HG03354 (cell line): Measurements from ENCODE around the gene SLC2A14.
"Not testable (repeated sequence)": the region's sequence is repeated elsewhere in the genome, so short reads cannot be mapped to it uniquely, and the experiment has no call there.

ENCODE experiments used
- ATAC-seq: cut with Tn5 transposase; IDR thresholded peaks from one replicate; pipeline ENCODE4 v1.9.1; 2021; ENCODE audit warnings: mild to moderate bottlenecking; ENCODE audit not compliant: unreplicated experiment, poor library complexity, severe bottlenecking

SLC2A14 gene

DNA sequence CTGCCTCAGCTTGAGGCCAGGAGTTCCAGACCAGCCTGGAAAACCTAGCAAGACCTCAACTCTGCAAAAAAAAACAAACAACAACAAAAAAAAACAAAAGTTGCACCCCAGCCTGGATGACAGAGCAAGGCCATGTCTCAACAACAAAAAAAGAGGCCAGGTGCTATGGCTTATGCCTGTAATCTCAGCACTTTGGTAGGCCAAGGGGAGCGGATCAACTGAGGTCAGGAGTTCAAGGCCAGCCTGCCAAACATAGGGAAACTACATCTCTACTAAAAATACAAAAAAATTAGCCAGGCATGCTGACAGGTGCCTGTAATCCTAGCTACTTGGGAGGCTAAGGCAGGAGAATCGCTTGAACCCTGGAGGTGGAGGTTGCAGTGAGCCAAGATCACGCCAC lies 6.5 kb upstream of the SLC2A14 start:
- no peak for ATAC-seq

DNA sequence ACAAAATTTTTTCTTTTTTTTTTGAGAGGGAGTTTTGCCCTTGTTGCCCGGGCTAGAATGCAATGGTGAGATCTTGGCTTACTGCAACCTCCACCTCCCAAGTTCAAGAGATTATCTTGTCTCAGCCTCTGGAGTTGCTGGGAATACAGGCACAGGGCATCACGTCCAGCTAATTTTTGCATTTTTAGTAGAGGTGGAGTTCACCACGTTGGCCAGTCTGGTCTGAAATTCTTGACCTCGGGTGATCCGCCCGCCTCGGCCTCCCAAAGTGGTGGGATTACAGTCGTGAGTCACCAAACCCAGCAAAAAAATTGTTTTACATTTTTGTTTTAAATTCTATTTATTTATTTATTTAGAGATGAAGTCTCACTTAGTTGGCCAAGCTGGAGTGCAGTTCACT lies 4.7 kb upstream of the SLC2A14 start:
- no peak for ATAC-seq

DNA sequence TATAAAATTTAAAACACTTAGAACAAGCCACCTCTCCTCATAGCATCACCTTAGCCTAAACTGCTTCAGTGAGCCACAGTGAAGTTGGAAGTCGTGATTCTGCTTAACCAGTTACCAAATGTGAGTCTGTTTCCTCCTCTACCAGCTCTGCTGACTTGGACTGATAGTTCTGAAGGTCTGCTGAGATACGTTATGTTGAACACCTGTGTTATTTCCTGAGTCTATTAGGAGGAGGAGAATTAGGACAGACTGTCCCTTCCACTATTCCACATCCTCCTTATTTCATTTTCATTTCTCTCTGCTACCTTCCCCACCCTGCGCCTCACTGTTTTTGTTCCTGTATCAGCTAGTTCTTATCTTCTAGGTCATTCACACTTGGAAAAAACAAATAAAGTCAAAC lies 2.4 kb downstream of the SLC2A14 start:
- ATAC-seq = no peak

DNA sequence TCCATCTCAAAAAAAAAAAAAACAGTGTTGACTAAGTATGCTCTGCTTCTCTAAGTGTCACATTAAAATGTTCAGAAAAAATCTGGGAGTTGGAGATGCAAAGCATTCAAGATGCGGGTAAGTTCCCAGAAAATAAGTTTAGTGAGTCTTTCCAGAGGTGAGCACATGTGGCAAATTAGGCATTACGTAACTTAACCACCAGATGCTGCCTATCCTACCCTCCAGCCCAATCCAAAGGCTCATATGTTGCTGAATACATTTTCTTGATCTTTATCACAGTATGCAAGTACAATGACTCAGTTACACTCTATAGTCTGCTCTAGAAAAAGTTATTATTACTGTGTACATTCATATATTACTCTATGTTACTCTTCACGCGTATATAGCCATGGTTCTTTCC lies 3.6 kb downstream of the SLC2A14 start:
- ATAC-seq = no peak

DNA sequence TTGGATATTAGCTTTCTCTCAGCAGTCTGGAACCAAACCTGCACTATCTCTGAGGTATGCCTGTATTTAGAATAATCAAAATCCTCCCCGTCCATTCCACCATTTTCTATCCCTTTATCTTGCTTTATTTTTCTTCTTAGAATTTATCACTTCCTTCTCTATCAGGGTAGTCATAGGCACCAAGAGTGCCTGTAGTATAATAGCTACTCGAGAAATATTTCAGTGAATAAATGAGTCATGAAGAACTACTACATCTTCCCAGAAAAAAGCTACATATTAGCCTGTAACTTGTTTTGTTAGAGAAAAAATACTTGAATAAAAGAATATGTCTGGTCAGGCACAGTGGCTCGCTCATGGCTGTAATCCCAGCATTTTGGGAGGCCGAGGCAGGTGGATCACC lies 4.3 kb downstream of the SLC2A14 start:
- no peak for ATAC-seq

DNA sequence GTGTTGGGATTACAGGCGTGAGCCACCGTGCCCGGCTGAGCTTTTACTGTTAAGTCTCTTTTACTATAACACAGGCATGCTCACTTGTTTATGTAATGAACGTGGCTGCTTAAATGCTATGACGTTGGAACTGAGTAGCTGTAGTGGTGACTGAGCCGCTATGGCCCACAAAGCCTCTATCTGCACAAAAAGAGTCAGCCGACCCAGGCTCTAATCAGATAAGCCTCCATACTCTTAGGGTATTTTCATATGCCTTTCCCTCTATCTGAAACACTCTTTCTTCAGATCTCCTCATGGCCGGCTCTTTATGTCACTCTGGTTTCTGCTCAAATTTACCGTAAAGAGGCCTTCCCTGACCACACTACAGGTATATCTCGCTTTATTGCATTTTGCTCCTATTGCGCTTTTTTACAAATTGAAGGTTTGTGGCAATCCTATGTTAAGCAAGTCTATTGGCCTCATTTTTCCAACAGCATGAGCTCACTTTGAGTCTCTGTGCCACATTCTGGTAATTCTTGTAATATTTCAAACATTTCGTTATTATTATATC lies 8.0 kb downstream of the SLC2A14 start:
- ATAC-seq = no peak

DNA sequence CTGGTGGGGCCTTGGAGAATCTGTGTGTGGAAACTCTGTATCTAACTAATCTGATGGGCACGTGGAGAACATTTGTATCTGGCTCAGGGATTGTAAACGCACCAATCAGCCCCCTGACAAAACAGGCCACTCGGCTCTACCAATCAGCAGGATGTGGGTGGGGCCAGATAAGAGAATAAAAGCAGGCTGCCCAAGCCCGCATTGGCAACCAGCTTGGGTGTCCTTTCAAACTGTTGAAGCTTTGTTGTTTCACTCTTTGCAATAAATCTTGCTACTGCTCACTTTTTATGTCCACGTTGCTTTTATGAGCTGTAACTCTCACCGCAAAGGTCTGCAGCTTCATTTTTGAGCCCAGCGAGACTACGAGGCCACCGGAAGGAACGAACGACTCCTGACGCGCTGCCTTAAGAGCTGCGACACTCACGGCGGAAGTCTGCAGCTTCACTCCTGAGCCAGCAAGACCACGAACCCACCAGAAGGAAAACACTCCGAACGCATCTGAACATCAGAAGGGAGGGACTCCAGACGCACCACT lies 9.8 kb downstream of the SLC2A14 start:
- ATAC-seq = not testable (repeated sequence)

DNA sequence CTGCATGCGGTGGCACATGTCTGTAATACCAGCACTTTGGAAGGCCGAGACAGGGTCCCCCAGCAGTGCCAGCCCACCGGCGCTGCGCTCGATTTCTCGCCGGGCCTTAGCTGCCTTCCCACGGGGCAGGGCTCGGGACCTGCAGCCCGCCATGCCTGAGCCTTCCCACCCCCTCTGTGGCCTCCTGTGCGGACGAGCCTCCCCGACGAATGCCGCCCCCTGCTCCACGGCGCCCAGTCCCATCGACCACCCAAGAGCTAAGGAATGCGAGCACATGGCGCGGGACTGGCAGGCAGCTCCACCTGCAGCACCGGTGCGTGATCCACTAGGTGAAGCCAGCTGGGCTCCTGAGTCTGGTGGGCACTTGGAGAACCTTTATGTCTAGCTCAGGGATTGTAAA lies 10.4 kb downstream of the SLC2A14 start:
- ATAC-seq = not testable (repeated sequence)

DNA sequence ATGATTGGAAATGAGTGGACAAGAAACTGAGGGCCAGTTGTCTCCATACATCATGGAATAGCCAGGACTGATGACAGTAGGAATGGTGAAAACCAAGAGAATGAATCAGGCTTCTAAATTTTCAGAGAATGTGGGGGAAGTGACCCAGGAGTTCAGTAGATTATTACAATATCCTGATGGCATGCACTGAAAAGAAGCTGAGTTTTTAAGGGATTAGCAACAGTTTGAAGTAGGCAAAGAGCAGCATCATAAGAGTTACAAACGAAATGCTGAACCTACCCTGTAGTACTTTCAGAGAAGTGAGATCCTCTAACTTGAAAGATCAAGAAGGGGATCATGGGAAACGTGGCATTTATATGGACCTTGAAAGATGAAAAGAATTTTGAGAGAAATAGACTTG lies 13.2 kb downstream of the SLC2A14 start:
- no peak for ATAC-seq

DNA sequence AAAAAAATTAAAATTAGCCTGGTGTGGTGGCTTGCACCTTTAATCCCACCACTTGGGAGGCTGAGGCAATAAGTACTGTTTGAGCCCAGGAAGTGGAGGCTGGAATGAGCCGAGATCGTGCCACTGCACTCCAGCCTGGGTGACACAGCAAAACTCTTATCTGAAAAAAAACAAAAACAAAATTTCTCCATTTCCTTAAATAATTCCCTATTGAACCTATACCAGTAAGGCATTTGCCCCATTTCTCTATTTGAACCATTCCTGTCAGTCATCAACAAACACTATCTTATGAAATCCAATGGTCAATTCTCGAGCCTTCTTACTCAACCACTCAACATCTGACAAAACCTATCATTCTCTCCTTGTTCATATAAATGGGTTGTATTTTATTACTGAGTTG lies 14.7 kb downstream of the SLC2A14 start:
- no peak for ATAC-seq

DNA sequence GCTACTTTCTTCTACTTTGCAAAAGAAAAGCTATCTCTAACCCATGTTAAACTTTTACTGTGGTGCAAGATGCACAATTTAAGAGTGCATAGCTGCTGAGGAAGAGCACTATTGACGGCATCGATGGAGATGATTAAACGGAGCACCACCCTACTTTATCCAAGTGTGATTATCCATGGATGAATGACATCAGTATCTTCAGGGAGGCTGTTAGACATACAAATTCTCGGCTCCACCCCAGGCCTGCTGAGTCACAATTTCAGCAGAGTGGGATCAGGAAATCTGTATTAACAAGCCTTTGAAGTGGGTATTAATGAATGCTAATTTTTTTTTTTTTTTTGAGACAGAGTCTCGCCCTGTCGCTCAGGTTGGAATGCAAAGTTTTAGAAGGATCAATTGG lies 16.2 kb downstream of the SLC2A14 start:
- ATAC-seq = no peak

DNA sequence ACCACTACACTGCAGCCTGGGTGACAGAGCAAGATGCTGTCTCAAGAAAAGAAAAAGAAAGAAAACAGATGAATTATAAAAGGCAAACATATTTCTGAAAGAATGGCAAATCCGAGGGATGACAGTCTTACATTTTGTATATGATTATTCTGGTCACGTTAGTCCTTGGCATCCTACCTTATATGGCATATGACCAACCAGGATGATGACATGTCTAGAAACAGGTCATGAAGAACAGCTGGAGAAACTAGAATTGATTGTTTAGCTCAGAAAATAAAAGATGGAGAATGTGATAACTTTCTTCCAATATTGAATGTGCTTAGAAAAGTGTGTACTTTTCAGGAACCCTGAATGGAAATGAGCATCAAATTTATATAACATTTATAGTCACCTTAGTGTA lies 19.2 kb downstream of the SLC2A14 start:
- ATAC-seq = no peak

DNA sequence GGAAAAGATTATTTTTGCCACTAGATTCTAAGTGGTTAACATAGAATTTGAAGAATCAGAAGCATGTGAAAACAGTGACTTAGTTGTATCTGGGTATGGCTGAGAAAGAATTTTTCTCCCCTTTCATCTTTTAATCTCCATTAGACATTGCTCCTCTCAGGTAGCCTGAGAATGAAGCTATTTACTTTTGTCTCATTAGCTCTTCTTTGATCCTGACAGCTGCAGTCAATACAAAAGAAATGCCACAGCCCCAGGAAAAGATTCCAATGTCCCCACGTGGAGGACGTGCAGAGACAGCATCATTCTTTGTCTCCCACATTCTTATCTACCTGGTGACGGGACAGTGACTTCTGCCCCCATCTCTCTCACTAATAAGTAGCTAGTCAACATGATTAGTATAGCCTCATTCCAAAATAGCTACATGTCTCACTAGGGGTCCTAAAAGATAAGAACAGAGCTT lies 21.1 kb downstream of the SLC2A14 start:
- not testable (repeated sequence) for ATAC-seq

DNA sequence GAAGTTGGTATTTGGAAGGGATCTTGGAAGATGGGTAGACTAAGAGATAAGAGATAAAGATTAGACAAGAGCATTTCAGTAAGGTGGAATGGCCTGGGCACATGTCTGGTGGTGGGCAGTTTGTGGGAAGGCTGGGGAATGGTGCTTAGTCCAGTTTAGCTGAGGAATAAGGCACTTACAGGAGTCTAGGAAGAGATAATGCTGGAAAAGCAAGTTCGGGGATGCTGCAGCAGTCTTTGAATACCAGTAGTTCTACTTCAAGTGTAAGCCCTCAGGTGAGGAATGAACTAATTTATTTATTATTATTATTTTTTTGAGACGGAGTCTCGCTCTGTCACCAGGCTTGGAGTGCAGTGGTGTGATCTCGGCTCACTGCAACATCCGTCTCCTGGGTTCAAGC lies 22.6 kb downstream of the SLC2A14 start:
- not testable (repeated sequence) for ATAC-seq

DNA sequence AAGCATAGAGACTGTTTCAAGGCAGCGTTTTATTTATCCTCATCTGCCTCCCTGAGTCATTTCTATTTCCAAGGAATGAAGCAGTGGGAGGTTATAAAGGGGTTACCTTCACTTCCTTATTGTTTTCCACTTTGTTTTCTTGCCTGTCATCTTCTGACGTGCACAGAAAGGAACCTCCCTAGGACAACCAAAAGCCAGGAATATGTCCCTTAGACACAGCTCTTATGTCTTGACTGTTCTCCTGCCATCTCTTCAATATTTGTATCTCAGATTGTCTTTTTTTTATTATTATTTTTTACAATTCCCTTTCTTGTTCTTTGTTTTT lies 24.7 kb downstream of the SLC2A14 start:
- ATAC-seq = not testable (repeated sequence)

DNA sequence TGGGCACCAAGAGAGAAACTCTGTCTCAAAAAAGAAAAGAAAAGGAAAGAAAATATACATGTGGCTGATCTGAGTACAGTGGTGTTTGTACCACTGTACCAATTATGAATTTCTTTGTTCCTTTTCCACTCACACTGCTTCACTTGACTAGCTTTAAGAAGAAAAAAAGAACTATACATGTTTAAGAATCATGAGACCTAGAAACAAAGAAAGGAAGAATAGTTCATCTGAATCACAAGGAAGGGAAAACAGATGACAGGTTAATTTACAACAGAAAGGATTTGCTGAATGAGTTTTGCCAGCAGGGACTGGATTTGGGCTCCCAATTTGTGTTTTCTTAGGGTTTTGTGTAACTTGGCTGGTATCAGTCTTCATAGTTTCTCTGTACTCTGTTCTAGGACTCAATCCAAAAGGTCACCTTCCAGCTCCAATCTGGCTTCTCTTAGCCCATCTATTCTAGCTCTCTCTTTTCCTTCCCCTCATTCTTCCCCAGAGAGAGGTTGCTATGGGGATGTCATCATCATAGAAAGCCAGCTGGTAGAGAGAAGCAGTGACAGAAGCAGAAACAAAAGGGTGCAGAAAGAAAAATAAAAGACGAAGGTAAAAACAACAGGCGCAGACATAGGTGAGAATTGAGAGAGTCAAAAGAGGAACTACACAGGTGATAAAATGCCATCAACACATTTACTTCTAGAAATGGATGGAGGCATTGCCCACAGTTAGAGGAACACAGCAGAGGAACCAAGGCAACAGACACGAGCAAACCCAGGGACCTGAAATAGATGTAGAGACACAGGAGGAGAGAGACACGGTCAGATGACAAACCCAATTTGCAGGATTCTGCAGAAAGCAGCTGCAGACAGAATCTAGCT lies 25.3 kb downstream of the SLC2A14 start:
- ATAC-seq = peak; percentile 76

DNA sequence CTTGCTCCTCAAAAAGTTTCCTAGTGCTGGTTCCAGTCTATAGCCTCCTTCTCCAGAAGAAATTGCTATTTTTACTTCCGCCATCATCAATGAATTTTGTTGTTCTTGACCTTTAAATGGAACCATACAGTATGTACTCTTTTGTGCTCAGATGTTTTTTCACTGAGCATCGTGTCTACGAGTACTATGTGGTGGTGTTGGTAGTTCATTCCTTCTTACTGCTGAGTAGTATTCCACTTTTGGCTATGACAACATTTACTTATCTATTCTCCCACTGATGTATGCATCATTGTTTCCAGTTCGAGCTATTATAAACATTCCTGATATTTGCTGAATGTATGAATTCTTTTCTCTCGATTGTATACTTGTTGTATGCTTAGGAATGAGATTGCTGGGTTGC lies 28.6 kb downstream of the SLC2A14 start:
- no peak for ATAC-seq

DNA sequence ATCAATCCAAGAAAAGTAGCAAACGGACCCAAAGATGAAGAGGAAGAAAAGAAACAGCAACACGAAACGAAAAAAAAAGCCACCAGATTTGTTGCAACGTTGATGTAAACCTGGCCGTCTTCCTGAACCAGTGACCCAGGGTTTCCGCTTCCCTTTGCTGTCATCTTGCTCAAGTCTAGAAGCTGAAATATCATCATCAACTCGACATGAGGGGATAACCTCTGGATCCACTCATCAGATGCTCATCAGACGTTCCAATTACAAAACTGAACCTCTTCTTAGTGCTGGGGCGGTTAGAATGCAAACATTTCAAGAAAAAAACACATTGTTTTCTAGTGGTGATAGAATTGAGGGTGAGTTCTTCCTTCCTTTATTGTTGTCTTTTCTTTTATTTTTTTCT lies 29.1 kb downstream of the SLC2A14 start:
- not testable (repeated sequence) for ATAC-seq

DNA sequence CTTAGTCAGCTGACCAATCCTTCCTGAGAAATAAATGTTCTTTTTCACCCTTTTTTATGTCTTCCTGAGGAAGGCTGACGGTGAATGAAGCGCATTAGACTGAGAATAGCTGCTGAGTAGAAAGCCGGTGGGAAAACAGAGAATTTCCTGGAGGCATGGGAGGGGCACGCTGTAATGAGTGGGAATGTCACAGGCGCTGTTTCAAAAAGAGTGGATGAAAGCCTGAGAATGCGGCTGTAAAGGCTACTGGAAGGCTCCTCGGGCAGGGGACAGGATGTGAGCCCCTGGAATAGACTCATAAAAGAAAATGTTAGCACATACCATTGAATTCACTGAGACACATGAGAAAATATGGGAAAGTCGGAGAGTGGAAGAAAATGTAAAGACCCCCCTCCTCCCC lies 29.6 kb downstream of the SLC2A14 start:
- not testable (repeated sequence) for ATAC-seq

DNA sequence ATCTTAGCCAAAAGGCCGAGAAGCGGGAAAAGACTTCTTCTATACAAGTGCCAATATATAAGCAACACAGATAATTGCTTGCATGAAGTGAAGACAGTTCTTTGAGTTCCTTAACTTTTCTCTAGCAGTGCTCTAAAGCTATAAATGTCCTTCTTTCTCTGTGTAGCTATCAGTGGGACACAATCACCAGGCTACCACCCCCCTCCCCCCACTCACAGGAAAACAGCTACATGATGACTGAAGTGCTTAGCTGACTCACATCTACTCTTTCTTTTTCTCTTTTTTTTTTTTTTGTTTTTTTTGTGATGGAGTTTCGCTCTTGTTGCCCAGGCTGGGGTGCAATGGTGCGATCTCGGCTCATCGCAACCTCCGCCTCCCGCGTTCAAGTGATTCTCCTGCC lies 30.3 kb downstream of the SLC2A14 start:
- ATAC-seq = not testable (repeated sequence)

DNA sequence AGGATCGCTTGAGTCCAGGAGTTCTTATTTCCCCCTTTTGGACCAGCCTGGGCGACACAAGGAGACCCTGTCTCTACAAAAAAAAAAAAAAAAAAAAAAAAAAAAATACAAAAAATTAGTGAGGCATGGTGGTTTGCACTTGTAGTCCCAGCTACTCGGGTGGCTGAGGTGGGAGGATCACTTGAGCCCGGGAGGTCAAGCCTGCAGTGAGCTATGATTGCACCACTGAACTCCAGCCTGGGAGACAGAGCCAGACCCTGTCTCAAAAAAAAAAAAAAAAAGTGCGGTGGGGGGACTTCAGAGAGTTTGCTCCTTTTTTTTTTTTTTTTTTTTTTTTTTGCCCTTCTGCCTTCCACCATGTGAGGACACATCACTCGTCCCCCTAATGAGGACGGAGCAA lies 32.9 kb downstream of the SLC2A14 start:
- ATAC-seq = not testable (repeated sequence)
